Measurements from ENCODE around the gene FBXO5.
A peak's percentile ranks its signal among the peaks of the same experiment; 100 is the strongest.

GRCh38 chr6:152954443-152954842 lies 28.4 kb downstream of the FBXO5 start:
- no peak for TF ChIP-seq EZH2phosphoT487 (IDR thresholded peaks at IDR 0.05; ENCODE audit: low read depth)
- TF ChIP-seq, protein P1, sequence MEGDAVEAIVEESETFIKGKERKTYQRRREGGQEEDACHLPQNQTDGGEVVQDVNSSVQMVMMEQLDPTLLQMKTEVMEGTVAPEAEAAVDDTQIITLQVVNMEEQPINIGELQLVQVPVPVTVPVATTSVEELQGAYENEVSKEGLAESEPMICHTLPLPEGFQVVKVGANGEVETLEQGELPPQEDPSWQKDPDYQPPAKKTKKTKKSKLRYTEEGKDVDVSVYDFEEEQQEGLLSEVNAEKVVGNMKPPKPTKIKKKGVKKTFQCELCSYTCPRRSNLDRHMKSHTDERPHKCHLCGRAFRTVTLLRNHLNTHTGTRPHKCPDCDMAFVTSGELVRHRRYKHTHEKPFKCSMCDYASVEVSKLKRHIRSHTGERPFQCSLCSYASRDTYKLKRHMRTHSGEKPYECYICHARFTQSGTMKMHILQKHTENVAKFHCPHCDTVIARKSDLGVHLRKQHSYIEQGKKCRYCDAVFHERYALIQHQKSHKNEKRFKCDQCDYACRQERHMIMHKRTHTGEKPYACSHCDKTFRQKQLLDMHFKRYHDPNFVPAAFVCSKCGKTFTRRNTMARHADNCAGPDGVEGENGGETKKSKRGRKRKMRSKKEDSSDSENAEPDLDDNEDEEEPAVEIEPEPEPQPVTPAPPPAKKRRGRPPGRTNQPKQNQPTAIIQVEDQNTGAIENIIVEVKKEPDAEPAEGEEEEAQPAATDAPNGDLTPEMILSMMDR (IDR thresholded peaks at IDR 0.05; ENCODE audit: low read depth, low read length) = peak; percentile 28

Measured in OCI-LY3 (cell line).